Measurements from ENCODE around the gene ANKS6.

GRCh38 chr9:98793031-98793430 lies 3.3 kb downstream of the ANKS6 start:
- no peak for TF ChIP-seq CTCF (conservative IDR thresholded peaks at IDR 0.05; ENCODE audit: low read depth in 2 of 2)
- TF ChIP-seq REST (IDR thresholded peaks at IDR 0.05; ENCODE audit: unreplicated experiment), result no peak
- no peak for TF ChIP-seq JUNB (IDR thresholded peaks at IDR 0.05; ENCODE audit: unreplicated experiment)
- no peak for TF ChIP-seq POLR2AphosphoS5 (IDR thresholded peaks at IDR 0.05; ENCODE audit: low read depth)
- no peak for TF ChIP-seq EZH2 (IDR thresholded peaks at IDR 0.05; ENCODE audit: low read depth, unreplicated experiment)
- no peak for TF ChIP-seq EZH2phosphoT487 (IDR thresholded peaks at IDR 0.05; ENCODE audit: unreplicated experiment)
- TF ChIP-seq NANOG (IDR thresholded peaks at IDR 0.05; ENCODE audit: borderline replicate concordance), result no peak
- no peak for TF ChIP-seq CREB1 (CRISPR knock-in tag; IDR thresholded peaks at IDR 0.05; ENCODE audit: low read depth)
- TF ChIP-seq ETS1 (IDR thresholded peaks at IDR 0.05), result no peak
- no peak for TF ChIP-seq ZNF331 (CRISPR knock-in tag; IDR thresholded peaks at IDR 0.05; ENCODE audit: low read depth)
- TF ChIP-seq ZNF462 (CRISPR knock-in tag; IDR thresholded peaks at IDR 0.05), result no peak
- TF ChIP-seq STAT1 (IDR thresholded peaks at IDR 0.05; ENCODE audit: unreplicated experiment), result no peak
